Gastroesophageal sphincter (tissue), 3 donors: ENCODE results near the gene ARID1B.

Experiments
- CTCF ChIP-seq, 4 experiments: fragments of 200-600 bp in 2 of 4; fragments of 450-650 bp in 2 of 4; sonication (generic) in 1 of 4; IDR thresholded peaks; one replicate each; pipeline ENCODE4 v1.5.1; 2017 to 2019; ENCODE audit warnings: antibody characterized with exemption in 4 of 4, mild to moderate bottlenecking in 2 of 4, moderate library complexity in 2 of 4
- EP300 ChIP-seq: sonication (generic); formaldehyde crosslinking; IDR thresholded peaks from one replicate; pipeline ENCODE4 v1.6.1; 2017; ENCODE audit warnings: antibody characterized with exemption, mild to moderate bottlenecking
- POLR2A ChIP-seq, 2 donors: fragments of 450-650 bp; IDR thresholded peaks; one replicate each; pipeline ENCODE4 v1.6.1; 2017; ENCODE audit warnings: antibody characterized with exemption in 2 of 2, mild to moderate bottlenecking in 2 of 2, moderate library complexity in 1 of 2
- POLR2AphosphoS5 ChIP-seq: sonication (generic); formaldehyde crosslinking; IDR thresholded peaks from one replicate; pipeline ENCODE4 v1.6.1; 2017; ENCODE audit warnings: antibody characterized with exemption

- TF ChIP-seq EP300 (no peak), POLR2AphosphoS5 (no peak), POLR2A (IDR thresholded peaks at IDR 0.05) (no peak), CTCF (IDR thresholded peaks at IDR 0.05) (no peak)
These were observed 125.6 kb downstream of the ARID1B start for GRCh38 chr6:156902782-156903181.
